ENCODE results near the gene HDAC9.

HDAC9 gene

DNA sequence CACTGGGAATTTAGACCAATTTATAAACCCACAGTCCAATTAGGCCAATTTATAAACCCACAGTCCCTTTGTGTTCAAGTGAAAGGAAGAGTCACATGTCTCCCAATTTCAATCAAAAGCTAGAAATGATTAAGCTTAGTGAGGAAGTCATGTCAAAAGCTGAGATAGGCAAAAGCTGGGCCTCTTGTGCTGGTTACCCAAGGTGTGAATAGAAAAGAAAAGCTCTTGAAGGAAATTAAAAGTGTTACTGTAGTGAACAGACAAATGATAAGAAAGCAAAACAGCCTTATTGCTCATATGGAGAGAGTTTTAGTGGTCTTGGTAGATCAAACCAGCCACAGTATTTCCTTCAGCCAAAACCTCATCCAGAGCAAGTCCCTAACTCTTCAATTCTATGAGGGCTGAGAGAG, 245.0 kb downstream of the HDAC9 start:
- no peak for DNase-seq

DNA sequence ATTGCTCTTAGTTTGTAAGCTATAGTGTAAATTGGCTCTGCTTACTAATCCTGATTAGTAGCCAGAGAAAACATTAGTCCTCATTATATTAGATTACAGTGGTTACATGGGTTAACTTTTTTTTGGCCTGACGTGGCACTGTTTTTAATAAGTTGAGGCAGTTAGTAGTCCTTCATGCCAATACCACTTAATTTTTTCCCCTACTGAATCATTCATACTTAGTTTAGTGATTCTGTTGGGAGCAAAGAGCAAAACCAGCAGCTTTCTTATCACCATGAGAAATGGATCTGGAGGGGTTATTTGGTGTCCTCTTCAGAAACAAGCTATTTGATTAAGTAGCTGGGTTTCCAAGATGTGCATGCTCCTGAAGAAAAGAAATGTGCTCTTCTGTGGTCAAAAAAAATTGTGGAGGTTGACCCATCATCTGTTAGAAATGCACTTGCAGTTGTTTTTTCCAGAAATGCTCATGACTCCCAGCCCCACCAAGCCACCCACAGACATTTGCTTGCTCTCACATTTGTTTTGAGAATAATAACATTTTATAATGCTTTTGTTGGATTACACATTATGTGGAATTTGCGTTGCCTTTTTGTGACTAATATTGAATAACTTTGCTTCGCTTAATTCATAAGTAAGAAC, 258.5 kb downstream of the HDAC9 start:
- DNase-seq: no peak

DNA sequence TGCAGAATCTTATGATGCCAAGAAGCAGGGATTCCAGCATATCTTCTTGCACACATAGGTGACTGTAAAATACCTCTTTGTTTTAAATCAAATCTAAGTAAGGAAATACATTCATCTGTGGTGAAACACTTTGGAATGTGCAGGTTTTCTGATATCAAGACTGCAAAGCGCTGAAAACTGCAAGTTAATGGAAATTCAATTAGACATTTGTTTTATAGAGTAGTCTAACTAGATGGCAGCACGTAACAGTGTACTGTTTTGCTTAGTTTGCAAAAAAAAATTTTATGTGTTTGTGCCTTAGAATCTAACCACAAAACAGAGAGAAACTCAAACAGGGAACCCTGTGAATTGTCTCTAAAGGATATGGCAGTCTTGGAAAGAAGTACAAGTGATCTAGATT, 259.2 kb downstream of the HDAC9 start:
- DNase-seq: no peak

DNA sequence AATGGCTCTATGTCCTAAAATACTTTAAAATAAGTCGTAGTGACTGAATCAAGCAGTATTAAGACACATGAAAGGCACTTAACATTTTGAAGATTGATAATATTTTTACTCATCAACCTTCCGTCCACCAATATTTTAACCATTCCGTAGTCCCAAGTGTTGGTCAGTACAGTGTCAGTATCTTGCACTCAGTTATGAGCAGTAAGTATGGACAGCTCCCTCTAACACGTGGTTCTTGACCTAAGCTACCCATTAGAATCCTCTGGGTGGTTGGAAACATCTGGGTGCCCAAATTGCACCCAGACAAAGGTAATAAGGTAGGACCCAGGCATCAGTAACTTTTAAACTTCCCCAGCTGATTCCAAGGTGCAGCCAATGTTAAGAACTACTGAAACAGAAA, 260.2 kb downstream of the HDAC9 start:
- DNase-seq: no peak

DNA sequence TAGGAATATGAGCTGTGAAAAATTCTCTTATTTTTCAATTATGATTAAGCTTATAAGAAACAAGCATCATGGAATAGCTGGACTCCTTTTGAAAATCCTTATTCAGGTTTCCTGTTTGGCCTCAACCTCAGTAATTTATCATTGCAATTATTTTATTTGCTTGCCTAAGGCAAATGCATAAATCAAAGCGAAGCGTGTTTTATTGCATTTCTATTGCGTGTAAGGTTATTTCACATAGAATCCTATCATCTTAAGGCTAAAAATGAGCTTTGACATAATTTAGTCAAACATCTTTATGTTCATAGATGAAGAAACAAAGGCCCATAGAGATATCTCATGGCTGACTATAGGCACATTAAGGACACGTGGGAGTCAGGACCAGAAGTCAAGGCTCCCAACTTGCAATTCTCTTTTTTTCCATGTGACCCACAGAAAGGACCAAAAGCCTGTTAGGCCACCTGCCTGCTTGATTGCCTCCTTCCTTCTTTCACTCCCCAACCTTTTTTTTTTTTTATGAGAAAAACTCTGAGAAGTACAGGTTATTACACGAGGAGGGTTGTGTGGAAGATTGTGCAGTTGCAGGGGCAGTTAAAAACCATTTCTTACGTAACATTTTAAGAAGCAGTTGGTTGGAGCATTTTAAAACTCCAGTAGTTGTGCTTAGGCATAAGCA, 261.0 kb downstream of the HDAC9 start:
- no peak for DNase-seq

DNA sequence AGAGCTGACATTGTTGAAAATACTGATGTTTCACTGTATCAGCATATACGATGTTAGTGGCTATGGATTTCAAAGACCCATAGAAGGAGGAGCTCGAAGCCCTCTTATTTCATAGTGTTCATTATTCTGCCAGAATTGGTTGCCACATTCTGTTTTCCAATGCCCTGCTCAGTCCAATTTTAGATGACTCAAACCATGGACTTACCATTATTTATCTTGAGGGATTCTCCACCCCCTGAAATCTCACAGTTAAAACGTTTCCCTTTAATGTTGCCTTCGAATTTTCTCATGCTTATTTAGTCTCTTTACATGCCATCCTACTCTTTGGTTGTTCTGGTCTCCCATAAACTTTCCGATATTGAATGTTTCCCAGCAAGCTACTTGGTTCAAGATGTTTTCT, 264.5 kb downstream of the HDAC9 start:
- no peak for DNase-seq

DNA sequence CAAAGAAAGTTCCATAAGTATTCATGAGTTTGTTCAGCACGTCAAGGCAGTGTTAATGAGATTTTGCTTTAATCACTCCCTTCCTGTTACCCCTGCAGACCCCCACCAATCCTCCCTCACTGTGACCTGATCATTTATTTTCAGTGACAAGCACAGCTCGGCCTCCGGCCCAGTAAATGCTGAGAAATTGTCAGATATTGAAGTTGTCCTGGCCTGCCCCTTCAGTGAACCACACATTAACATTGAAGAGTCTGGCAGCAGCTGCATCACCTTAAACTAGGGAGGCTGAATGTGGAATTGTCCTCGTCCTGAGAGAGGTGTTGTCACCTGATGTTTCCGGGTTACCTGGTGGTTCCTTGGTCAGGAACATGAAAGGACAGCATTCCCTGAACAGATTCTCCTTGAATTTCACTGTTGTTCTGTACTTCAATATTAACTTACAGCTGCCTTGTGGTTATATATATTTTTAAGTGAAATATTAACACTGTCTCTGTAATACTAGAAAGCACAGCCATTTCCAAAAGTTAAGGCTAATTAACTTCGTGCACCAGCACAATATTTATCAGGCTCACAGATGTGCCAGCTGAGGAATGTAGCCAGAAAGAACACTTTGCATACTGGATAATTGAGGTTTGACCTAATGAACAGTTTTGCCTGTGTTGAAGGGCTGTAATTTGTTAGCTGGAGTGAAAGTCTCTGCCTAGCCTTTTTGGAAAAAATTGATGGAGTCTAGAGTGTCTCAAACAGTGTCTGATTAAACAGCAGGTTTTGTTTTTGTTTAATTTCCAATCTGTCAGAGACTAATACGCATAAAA, 265.3 kb downstream of the HDAC9 start:
- DNase-seq: no peak

DNA sequence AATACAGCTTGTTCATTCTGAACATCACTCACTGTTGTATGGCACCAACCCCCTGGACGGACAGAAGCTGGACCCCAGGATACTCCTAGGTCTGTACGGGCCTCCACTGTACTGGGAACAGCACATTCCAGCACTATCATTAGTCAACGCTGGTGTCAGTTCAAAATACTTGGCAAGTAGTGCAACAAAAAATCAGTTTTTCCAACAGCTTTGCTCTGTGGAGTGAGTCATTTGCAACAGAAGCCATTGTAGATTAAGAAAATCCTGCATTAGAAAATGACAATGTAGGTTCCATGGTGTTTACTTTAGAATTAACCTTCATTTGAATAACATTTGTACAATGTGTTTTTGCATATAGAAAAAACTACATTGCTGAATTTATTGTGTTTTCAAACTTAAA, 266.6 kb downstream of the HDAC9 start:
- DNase-seq: no peak

DNA sequence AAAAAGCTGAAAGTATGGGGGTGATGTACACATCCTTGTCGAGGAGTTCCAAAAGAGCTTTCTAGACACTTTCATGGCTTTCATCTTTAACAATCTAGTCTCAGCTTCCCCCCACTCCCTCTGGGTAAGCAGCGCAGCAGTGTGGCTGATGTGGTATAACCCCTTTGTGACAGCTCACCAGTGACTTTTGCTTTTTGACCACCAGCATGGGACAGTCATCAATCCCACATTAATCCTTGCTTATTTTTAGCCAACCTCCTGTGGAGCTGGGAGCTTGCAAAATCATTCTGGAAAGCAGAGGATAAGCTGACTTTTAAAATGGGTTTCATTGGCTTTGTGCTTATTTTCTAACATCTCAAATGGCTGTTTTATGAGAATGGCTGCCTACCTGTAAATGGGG, 272.7 kb downstream of the HDAC9 start:
- no peak for DNase-seq

DNA sequence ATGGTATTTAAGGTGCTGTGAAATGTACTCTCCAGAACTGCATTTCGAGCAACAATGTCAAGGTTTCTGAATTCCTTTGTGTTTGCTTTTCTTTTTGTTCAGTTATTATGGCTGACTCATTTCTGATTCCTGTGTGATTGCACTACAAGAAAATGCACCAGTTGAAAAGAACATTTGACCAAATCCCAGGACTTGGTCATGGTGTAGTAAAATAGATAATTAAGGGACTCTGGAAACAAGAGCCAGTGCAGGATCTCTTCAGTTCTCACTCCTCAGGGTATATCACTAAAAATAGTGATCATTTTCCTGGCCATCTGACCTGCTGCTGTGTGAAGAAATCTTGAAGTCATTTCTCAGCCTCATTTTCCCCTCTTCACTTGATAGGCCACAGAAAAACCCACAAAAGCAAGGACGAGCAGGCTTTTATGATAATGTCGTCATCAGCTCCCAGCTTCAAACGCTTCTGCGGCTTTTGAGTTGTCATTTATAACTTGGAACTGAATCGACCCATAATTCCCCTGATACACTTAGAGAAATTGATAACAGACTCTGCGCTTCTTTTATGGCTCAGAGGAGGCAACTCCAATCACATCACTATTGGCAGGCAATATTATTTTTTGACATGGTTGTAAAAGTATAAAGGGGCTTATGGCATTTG, 274.7 kb downstream of the HDAC9 start:
- DNase-seq: no peak

DNA sequence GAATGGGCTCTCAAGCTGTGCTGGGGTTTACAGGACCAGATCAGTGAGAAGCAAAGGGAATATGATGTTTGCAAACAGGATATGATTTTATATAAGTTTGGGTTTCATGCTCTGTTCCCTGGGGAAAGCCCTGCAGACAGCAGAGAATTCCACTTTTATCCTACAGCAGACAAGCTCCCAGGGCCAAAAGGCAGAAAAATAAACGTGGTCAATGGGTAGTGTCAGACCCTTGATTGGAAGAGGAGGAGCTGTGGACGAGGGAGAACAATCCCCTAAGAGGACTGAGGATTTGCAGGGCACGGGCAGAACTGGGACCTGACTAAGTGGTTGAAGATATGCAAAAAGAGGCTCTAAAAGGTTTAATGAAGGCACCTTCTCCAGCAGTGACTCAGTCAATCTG, 275.3 kb downstream of the HDAC9 start:
- DNase-seq: no peak

DNA sequence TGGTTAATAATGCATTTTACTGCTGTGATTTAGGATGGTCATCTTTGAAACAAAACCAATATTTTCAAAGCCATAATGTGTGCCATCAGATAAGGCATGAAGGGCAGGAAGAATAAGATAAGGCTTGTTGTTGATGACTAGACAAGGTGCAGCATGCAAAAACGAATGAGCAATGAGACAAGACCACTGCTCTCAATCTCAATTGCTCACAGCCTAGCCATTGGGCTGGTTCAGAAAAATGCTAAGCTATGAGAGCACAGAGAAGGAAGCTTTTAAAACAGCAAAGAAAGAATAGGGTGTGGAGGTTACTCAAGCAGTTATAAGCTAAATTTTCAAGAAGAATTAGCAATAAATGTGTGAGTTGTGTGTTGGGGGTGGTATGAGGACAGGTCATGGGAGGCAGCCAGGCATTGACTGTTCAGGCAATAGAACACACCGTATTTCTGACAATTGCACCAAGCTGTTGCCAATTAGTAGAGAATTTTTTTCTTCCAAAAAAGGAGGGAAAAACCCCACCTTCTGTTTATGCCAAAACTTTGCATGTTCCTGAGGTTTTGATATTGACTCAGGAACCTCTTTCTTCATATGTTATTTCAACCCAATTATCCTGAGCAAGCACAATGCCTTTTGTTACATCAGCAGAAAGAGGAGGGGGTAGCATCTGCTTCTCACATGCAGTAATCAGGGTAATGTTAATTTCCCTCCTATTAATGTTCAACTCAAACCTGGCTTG, 276.5 kb downstream of the HDAC9 start:
- DNase-seq: no peak

DNA sequence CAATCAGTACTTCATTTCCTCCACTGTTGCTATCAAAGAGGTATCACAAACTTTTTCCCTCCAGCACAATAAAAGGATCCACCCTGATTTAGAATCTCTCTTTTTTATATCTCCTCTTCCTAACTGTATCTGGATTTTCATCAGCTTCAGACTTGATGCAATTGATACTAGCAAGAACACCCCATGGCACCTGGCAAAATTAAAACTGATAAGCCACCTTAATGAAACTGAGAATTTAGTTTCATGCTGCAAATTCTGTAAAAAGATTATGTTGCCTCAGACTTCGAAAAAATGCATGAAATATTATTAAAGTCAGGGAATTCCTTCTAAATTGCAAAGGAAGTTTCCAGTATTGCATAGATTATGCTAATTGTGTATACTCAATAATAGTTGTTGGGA, 277.0 kb downstream of the HDAC9 start:
- DNase-seq: no peak

DNA sequence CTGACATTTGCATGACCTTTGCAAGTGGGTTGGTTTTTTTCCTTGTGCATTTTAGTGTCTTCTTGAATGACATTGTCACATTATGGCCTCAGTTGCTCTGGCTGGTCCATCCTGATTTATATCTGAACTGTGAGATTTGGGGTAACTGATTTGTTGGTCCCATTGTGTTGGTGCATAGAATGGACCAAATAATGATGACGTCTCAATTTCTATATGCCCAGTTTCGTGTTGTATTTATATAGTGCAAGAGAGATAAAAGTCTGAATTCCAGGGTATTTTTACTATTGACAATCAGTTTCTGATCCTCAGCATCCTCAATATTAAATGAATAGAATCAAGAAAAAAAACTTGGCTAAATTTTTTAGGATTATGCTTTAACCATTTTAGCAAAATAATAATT, 281.8 kb downstream of the HDAC9 start:
- DNase-seq: no peak

DNA sequence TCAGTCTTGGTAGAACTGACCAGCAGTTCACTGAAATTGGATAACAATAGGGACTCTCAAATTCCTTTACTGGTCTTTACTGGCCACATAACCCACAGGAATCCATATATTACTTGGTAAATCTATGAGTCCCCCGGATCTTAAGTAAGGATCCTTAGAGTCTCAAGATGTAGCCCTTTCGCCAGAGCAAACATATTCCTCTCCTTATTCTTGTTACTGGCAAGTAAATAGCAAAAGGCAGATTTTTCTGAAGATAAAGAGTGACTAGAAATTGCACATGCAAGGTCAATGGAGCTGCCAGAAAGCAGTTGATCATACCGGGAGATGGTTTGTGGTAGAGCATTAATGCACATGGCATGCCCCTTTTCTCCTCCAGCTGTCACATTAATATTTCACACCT, 283.0 kb downstream of the HDAC9 start:
- DNase-seq: no peak

DNA sequence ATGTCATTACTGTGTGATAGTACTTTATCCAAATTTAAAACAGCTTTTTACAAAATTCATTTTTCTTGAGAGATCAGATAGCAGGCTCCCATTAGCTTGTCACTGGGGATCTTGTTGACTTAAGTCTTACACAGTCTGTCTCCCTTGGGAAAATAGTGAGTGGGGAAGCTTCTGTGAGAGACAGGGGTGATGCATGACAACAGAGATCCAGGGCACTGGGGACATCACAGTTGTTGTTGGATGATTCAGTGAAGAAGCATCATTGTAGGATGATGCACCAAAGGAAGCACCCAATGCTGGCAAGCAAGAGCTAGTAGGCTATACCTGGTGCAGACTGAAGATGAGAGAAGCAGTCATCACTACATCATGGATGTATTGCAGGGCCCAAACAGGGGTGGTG, 284.7 kb downstream of the HDAC9 start:
- no peak for DNase-seq

DNA sequence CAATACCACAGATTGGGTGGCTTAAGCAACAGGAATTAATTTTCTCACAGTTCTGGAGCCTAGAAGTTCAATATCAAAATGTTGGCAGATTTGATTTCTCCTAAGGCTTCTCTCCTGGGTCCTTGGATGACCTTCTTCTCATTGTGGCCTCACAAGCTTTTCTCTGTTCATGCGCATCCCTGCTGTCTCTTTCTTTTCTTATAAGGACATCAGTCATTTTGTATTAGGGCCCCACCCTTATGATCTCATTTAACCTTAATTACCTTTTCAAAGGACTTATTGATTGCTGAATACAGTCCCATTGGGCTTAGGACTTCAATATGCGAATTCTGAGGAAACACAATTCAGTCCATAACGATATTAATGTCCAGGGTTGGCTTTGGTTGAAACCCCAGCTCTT, 285.4 kb downstream of the HDAC9 start:
- DNase-seq: no peak

DNA sequence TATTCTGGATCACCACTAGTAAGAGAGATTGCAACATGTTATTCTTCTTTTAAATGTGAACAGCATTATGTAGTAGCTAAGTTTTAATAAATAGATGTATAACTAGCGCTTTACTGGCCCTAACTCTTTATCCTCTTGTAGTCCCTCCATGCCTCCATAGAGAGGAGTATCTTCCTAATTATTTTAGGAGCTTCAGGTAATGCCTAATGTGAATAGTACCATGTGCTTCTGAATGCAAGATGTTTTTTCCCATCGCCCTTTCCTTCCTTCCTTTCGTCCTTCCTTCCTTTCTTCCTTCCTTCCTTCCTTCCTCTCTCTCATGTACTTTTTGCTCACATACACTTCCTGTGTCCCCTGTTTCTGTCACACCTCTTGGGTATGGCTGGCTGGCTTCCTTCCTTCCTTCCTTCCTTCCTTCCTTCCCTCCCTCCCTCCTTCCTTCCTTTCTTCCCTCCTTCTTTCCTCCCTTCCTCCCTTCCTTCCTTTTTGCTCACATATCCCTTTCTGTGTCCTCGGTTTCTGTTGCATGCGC, 290.7 kb downstream of the HDAC9 start:
- DNase-seq: no peak

DNA sequence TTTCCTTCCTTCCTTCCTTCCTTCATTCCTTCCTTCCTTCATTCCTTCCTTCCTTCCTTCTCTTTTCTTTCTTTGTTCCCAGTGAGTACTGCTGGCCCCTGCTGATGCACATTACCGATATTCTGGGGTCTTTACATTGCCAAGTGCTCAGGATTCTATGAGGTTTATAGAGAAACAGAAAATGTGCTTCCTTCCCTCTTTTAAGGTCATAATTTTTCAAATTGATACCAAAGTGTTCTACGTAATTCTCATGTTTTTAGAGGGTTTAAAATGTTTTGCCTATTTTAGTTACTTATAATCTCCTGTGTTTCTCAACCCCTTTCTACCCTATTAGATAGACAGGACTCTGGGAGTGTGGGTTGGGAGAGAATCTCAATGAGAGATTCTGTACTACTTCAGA, 291.2 kb downstream of the HDAC9 start:
- no peak for DNase-seq

DNA sequence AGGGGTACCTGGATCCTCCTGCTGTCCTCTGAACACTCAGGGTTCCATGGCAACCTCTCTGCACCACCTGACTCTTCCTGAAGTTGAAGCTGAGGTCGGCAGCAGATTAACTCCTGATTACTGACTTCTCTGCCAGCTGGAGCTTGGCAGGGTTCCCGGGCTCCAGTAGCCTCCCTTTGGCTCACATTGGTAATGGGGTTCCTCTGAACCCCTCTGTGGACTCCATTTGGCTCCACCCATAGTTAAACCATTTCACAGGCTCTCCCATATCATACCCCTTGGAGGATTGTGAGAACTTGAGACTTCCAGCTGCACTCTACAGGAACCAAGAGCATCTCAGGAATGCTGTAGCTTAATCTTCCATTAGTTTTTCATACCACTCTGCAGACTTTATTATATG, 292.5 kb downstream of the HDAC9 start:
- no peak for DNase-seq

DNA sequence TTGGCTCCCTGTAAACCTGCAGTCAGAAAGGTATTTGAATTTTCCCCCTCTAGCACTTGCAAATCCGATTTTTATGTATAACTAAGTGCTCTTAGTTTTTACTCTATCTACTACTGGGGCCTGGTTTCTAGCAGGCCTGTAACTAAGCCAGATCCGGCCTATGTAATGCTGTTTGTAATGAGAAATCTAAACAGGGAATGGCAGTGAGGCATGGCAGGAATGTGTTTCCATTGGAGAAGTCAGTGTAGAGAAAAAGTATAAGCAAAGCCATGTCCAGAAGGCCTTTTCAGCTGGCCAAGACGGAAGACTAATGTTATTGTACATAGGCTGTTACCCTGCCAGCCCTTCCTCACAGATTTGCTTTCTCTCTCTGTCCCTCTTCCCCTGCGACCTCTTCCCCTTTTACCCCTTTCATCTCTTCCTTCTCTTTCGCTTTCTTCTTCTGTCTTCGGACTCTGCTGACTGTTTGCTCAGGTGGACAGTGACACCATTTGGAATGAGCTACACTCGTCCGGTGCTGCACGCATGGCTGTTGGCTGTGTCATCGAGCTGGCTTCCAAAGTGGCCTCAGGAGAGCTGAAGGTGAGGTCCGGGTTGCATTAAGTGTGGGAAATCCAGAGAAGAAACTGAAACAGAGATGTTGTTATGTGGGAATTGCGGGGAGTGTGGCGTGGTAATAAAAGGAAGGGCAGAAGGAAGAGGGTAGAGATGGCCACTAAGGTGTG, 297.5 kb downstream of the HDAC9 start:
- no peak for DNase-seq

DNA sequence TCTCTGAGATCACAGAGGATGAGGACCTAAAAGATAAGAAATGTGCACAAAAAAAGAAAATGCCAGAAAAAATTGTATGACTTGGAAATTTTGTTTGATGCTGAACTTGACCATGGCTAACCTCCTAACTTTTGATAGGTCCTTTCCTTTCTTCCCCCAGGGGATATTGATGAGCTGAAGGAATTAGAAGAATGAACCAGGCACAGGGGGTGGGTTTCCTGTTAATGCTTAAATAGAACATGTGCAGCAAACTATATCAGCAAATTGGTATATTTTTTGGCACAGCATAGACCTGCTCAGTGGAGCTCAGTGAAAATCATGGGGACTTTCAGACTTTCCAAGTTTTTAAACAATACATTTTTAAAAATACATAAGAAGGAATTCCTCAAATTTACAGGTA, 300.7 kb downstream of the HDAC9 start:
- DNase-seq: no peak
